ENCODE data around the gene STK39.
"Not testable (repeated sequence)": the region's sequence is repeated elsewhere in the genome, so short reads cannot be mapped to it uniquely, and the experiment has no call there.

The STK39 gene

DNA sequence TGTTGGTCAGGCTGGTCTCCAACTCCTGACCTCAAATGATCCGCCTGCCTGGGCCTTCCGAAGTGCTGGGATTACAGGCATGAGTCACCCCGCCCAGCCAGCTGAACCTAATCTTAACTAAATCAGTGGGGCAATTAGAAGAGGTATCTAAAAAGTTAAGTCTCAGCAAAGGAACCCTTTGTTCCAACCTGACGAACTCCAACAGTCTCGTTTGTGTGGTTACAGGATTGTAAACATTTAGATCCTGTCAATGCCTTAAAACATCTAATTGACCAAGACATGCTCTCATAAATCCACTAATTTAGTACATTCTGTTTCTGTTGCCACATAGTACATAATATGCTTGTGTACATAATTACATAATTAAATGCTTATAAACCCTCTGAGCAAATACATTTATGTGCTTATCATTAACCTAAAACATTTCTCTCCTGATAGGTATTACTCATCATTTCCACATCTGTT lies 31.1 kb upstream of the STK39 start:
- H3K9me3 ChIP-seq (ENCODE audit: control extremely low read depth in 1 of 5, control insufficient read depth in 4 of 5, insufficient read depth in 2 of 5, low read depth in 1 of 5, low read length in 4 of 5), result no peaks in the 10 kb centered on the region
- 100% methylated on average over 3 of the region's 5 CpGs for WGBS (ENCODE audit: insufficient coverage)
- H3K4me3 ChIP-seq (ENCODE audit: control insufficient read depth in 1 of 7, extremely low read depth in 1 of 7, insufficient read depth in 4 of 7, low read depth in 2 of 7, low read length in 6 of 7), result no peak overlapping the region
- no peaks in the 10 kb centered on the region for H3K36me3 ChIP-seq (ENCODE audit: control insufficient read depth in 4 of 4, insufficient read depth in 4 of 4, low read length in 3 of 4)
- DNase-seq, result no peak
- no peak overlapping the region for H3K27ac ChIP-seq (ENCODE audit: insufficient read depth in 1 of 2, low read depth in 1 of 2, low read length in 2 of 2, poor library complexity in 1 of 2, severe bottlenecking in 2 of 2)
- H3K27me3 ChIP-seq (replicated peaks in 2 of 5; ENCODE audit: control insufficient read depth in 4 of 5, insufficient read depth in 5 of 5, low read length in 4 of 5), result no peaks in the 10 kb centered on the region
- ChIA-PET POLR2A (no interaction called here), CTCF (interaction anchor here (0.6 to 1.9 kb wide), 3 partner anchors 10 to 11 kb away, joined by 3 to 4 read pairs (median 4); no protein-coding TSS in a partner anchor)
- no peaks in the 10 kb centered on the region for H3K4me1 ChIP-seq (ENCODE audit: control extremely low read depth in 1 of 4, control insufficient read depth in 4 of 4, insufficient read depth in 4 of 4, low read length in 3 of 4)

- CTCF ChIA-PET, result no interaction called here
- Histone ChIP-seq H3K27me3 (replicated peaks in 2 of 5; ENCODE audit: control insufficient read depth in 4 of 5, insufficient read depth in 5 of 5, low read length in 4 of 5) (no peaks in the 10 kb centered on the region), H3K27ac (ENCODE audit: insufficient read depth in 1 of 2, low read depth in 1 of 2, low read length in 2 of 2, poor library complexity in 1 of 2, severe bottlenecking in 2 of 2) (no peak overlapping the region), H3K36me3 (ENCODE audit: control insufficient read depth in 4 of 4, insufficient read depth in 4 of 4, low read length in 3 of 4) (no peaks in the 10 kb centered on the region), H3K4me1 (ENCODE audit: control extremely low read depth in 1 of 4, control insufficient read depth in 4 of 4, insufficient read depth in 4 of 4, low read length in 3 of 4) (no peaks in the 10 kb centered on the region), H3K4me3 (ENCODE audit: control insufficient read depth in 1 of 7, extremely low read depth in 1 of 7, insufficient read depth in 4 of 7, low read depth in 2 of 7, low read length in 6 of 7) (no peak overlapping the region), H3K9me3 (ENCODE audit: control extremely low read depth in 1 of 5, control insufficient read depth in 4 of 5, insufficient read depth in 2 of 5, low read depth in 1 of 5, low read length in 4 of 5) (no peaks in the 10 kb centered on the region)
- 94% methylated on average over 2 of the region's 3 CpGs for WGBS (ENCODE audit: insufficient coverage)
- DNase-seq, result no peak
- POLR2A ChIA-PET, result no interaction called here
Measured at GRCh38 chr2:168277276-168277675, 29.9 kb upstream of the STK39 start.

DNA sequence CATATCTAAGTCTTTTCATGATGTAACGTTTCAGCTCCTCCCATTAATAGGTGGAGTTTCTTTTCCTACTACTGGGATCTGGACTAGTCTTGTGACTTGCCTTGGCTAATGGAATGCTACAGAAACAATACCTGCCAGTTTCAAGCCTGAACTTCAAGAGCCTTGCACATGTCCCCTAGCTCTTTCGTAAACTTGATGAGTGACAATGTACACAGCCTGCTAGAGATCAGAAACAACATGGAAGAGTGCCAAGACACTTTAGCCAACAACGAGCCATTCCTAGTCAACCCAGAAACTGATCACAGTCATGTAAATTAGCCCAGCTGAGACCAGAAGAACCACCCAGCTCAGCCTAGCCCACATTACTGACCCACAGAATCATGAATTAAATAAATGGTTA lies 24.8 kb upstream of the STK39 start:
- H3K27me3 ChIP-seq (replicated peaks in 2 of 5; ENCODE audit: control insufficient read depth in 4 of 5, insufficient read depth in 5 of 5, low read length in 4 of 5), result no peaks in the 10 kb centered on the region
- ChIA-PET CTCF (no interaction called here), POLR2A (no interaction called here)
- no peaks in the 10 kb centered on the region for H3K4me1 ChIP-seq (ENCODE audit: control extremely low read depth in 1 of 4, control insufficient read depth in 4 of 4, insufficient read depth in 4 of 4, low read length in 3 of 4)
- H3K27ac ChIP-seq (ENCODE audit: insufficient read depth in 1 of 2, low read depth in 1 of 2, low read length in 2 of 2, poor library complexity in 1 of 2, severe bottlenecking in 2 of 2), result no peak overlapping the region
- H3K9me3 ChIP-seq (ENCODE audit: control extremely low read depth in 1 of 5, control insufficient read depth in 4 of 5, insufficient read depth in 2 of 5, low read depth in 1 of 5, low read length in 4 of 5), result no peaks in the 10 kb centered on the region
- no peak for DNase-seq
- 100% methylated on average over 2 of the region's 3 CpGs for WGBS (ENCODE audit: insufficient coverage)
- H3K36me3 ChIP-seq (ENCODE audit: control insufficient read depth in 4 of 4, insufficient read depth in 4 of 4, low read length in 3 of 4), result no peaks in the 10 kb centered on the region
- no peak overlapping the region for H3K4me3 ChIP-seq (ENCODE audit: control insufficient read depth in 1 of 7, extremely low read depth in 1 of 7, insufficient read depth in 4 of 7, low read depth in 2 of 7, low read length in 6 of 7)

GRCh38 chr2:168262926-168263325 lies 15.5 kb upstream of the STK39 start:
- WGBS (ENCODE audit: insufficient coverage), result no CpG with 5 or more reads among the region's 2 CpGs
- H3K4me3 ChIP-seq (ENCODE audit: control insufficient read depth in 1 of 7, extremely low read depth in 1 of 7, insufficient read depth in 4 of 7, low read depth in 2 of 7, low read length in 6 of 7); H3K4me1 ChIP-seq (ENCODE audit: control extremely low read depth in 1 of 4, control insufficient read depth in 4 of 4, insufficient read depth in 4 of 4, low read length in 3 of 4); POLR2A ChIA-PET; H3K27ac ChIP-seq (ENCODE audit: insufficient read depth in 1 of 2, low read depth in 1 of 2, low read length in 2 of 2, poor library complexity in 1 of 2, severe bottlenecking in 2 of 2); DNase-seq; CTCF ChIA-PET; H3K27me3 ChIP-seq (replicated peaks in 2 of 5; ENCODE audit: control insufficient read depth in 4 of 5, insufficient read depth in 5 of 5, low read length in 4 of 5); H3K36me3 ChIP-seq (ENCODE audit: control insufficient read depth in 4 of 4, insufficient read depth in 4 of 4, low read length in 3 of 4): not testable (repeated sequence)
- H3K9me3 ChIP-seq (ENCODE audit: control extremely low read depth in 1 of 5, control insufficient read depth in 4 of 5, insufficient read depth in 2 of 5, low read depth in 1 of 5, low read length in 4 of 5), result peaks cover 0 to 17% (median 0%) of the 10 kb centered on the region in 5 experiments

DNA sequence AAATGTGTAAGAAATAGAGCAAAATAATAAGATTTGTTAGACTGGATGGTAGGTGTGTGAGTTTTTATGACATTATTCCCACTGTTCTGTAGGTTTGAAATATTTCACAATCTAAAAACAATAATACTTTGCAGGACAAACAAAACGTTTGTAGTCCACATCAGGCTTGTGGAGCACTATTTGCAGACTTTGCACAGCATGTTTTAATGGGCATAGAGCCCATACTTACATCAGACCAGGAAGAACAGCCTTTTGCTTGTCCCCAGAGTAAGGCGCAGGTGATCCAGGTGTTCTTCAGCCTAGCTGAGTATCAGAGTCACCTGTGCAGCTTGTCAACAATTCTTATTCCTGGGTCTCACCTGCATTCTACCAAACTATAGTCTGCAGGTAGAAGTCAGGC lies 9.1 kb upstream of the STK39 start:
- Histone ChIP-seq H3K9me3 (ENCODE audit: control extremely low read depth in 1 of 5, control insufficient read depth in 4 of 5, insufficient read depth in 2 of 5, low read depth in 1 of 5, low read length in 4 of 5) (peaks cover 0 to 17% (median 0%) of the 10 kb centered on the region in 5 experiments), H3K4me1 (ENCODE audit: control extremely low read depth in 1 of 4, control insufficient read depth in 4 of 4, insufficient read depth in 4 of 4, low read length in 3 of 4) (no peaks in the 10 kb centered on the region), H3K27ac (ENCODE audit: insufficient read depth in 1 of 2, low read depth in 1 of 2, low read length in 2 of 2, poor library complexity in 1 of 2, severe bottlenecking in 2 of 2) (no peak overlapping the region), H3K4me3 (ENCODE audit: control insufficient read depth in 1 of 7, extremely low read depth in 1 of 7, insufficient read depth in 4 of 7, low read depth in 2 of 7, low read length in 6 of 7) (no peak overlapping the region), H3K27me3 (replicated peaks in 2 of 5; ENCODE audit: control insufficient read depth in 4 of 5, insufficient read depth in 5 of 5, low read length in 4 of 5) (no peaks in the 10 kb centered on the region), H3K36me3 (ENCODE audit: control insufficient read depth in 4 of 4, insufficient read depth in 4 of 4, low read length in 3 of 4) (no peaks in the 10 kb centered on the region)
- no peak for DNase-seq
- CTCF ChIA-PET, result interaction anchor here (1.6 kb wide), 1 partner anchor 26 kb away, joined by 4 read pairs; no protein-coding TSS in a partner anchor
- 86% methylated on average over 2 of the region's 2 CpGs for WGBS (ENCODE audit: insufficient coverage)
- POLR2A ChIA-PET, result interaction anchor here (0.6 kb wide), 1 partner anchor 33 kb away, joined by 5 read pairs; no protein-coding TSS in a partner anchor

DNA sequence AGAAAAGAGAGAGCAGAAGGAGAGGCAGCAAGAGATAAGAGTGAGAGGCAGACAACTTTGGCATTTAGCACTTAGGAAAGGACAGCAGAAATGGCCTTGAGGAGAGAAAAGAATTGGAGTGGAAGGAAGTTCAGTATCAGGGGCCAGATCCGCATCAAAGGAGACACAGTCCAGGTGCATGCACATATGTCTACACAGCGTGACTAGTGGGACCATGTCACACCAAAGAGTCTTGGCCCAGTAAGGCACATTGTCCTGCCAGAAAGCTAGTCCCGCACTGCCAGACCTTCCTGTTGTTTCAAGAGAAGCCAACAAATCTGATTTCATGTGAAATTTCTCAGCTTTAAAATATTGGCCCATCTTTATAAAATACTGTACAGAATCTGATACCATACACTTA lies 8.5 kb upstream of the STK39 start:
- no peaks in the 10 kb centered on the region for H3K36me3 ChIP-seq (ENCODE audit: control insufficient read depth in 4 of 4, insufficient read depth in 4 of 4, low read length in 3 of 4)
- no peaks in the 10 kb centered on the region for H3K4me1 ChIP-seq (ENCODE audit: control extremely low read depth in 1 of 4, control insufficient read depth in 4 of 4, insufficient read depth in 4 of 4, low read length in 3 of 4)
- H3K27me3 ChIP-seq (replicated peaks in 2 of 5; ENCODE audit: control insufficient read depth in 4 of 5, insufficient read depth in 5 of 5, low read length in 4 of 5), result no peaks in the 10 kb centered on the region
- ChIA-PET POLR2A (interaction anchor here (0.6 kb wide), 1 partner anchor 33 kb away, joined by 5 read pairs; no protein-coding TSS in a partner anchor), CTCF (no interaction called here)
- no peak for DNase-seq
- no peak overlapping the region for H3K4me3 ChIP-seq (ENCODE audit: control insufficient read depth in 1 of 7, extremely low read depth in 1 of 7, insufficient read depth in 4 of 7, low read depth in 2 of 7, low read length in 6 of 7)
- H3K27ac ChIP-seq (ENCODE audit: insufficient read depth in 1 of 2, low read depth in 1 of 2, low read length in 2 of 2, poor library complexity in 1 of 2, severe bottlenecking in 2 of 2), result no peak overlapping the region
- 96% methylated on average over 3 of the region's 3 CpGs for WGBS (ENCODE audit: insufficient coverage)
- peaks cover 0 to 17% (median 0%) of the 10 kb centered on the region in 5 experiments for H3K9me3 ChIP-seq (ENCODE audit: control extremely low read depth in 1 of 5, control insufficient read depth in 4 of 5, insufficient read depth in 2 of 5, low read depth in 1 of 5, low read length in 4 of 5)

DNA sequence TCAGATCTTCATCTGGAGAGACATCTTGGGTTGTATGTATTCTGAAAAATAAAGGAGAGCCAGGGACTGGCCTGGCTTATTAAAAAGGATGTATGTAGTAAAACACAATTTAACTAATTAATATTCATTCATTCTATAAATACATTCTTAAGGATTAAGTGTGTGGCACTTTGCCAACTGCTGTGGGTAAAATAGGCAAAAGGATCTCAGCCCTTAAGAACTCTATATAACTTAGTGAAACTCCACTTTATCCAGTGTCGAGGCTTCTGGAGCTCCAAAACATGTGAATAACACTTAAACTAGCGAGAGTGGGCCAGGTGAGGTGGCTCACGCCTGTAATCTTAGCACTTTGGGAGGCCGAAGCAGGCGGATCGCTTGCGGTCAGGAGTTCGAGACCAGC lies 7.7 kb upstream of the STK39 start:
- no peak for DNase-seq
- WGBS (ENCODE audit: insufficient coverage), result 96% methylated on average over 8 of the region's 8 CpGs
- POLR2A ChIA-PET, result no interaction called here

More for the DNA sequence above, 7.7 kb upstream of the STK39 start:
- Histone ChIP-seq H3K27ac (ENCODE audit: insufficient read depth in 1 of 2, low read depth in 1 of 2, low read length in 2 of 2, poor library complexity in 1 of 2, severe bottlenecking in 2 of 2) (no peak overlapping the region), H3K9me3 (ENCODE audit: control extremely low read depth in 1 of 5, control insufficient read depth in 4 of 5, insufficient read depth in 2 of 5, low read depth in 1 of 5, low read length in 4 of 5) (peaks cover 0 to 16% (median 0%) of the 10 kb centered on the region in 5 experiments), H3K27me3 (replicated peaks in 2 of 5; ENCODE audit: control insufficient read depth in 4 of 5, insufficient read depth in 5 of 5, low read length in 4 of 5) (no peaks in the 10 kb centered on the region), H3K4me3 (ENCODE audit: control insufficient read depth in 1 of 7, extremely low read depth in 1 of 7, insufficient read depth in 4 of 7, low read depth in 2 of 7, low read length in 6 of 7) (no peak overlapping the region), H3K4me1 (ENCODE audit: control extremely low read depth in 1 of 4, control insufficient read depth in 4 of 4, insufficient read depth in 4 of 4, low read length in 3 of 4) (no peaks in the 10 kb centered on the region), H3K36me3 (ENCODE audit: control insufficient read depth in 4 of 4, insufficient read depth in 4 of 4, low read length in 3 of 4) (no peaks in the 10 kb centered on the region)
- CTCF ChIA-PET, result no interaction called here

Measured in common myeloid progenitor, CD34-positive (primary cell).